HS-27A (cell line): ENCODE data around the gene ORAI2.
"Not testable (repeated sequence)": the region's sequence is repeated elsewhere in the genome, so short reads cannot be mapped to it uniquely, and the experiment has no call there.

Experiments used
- DNase-seq: peaks from one replicate; pipeline ENCODE4 v3.0.0-alpha.2; 2012; ENCODE audit warnings: low read depth, missing footprints

Gene ORAI2

DNA sequence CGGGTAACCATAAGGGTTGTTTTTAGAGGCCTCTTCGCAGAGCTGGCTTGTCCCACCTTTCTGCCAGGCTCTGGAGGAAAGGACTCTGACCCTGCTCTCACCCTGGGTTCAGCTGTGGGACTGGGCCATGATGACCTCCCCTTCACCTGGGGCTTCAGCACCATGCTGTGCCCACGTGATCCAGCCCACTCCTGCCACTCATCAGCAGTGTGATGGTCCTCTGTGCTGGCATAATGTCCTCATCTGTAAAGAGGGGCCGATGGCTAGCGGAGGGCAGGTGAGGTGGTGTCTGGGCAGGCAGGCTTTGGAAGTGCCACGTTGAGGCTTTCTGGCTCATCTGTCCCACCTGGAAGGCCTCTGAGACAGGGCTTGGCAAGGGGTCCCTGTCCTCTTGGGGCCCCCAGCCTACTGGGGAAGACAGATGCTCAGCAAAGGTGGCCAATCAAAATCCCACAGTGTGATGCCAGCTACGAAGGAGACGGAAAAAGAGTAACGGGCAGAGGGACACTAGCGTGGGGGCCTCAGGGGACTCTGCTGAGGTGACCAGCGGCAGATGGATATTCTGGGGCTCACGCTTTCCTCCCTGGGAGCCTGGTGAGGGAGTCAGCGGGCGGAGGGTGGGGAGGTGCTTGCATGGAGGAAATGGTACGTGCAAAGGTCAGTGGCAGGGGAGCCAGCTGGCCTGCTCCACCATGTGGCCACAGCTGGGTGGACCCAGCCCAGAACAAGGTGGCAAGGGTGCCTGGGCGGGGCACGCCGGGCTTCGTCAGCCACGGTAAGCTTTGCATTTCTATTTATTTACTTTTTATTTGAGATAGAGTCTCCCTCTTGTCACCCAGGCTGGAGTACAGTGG is 36.8 kb downstream of the ORAI2 start:
- no peak for DNase-seq

DNA sequence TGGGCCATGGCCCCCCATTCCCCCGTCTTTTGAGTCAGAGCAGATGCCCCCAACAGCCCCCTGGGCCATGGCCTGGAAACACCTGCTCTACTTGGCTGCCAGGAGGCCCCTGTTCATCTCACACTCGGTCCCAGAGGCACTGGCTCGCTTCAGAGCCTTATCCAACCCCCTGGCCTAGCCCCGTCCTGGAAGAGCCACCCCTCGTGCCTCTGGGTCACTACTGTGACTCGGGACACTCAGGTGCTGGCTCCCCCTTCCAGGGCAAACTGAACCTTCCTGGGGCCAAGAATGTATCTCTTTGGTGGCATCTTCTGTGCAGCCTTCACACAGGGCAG is 38.4 kb downstream of the ORAI2 start:
- DNase-seq = no peak

DNA sequence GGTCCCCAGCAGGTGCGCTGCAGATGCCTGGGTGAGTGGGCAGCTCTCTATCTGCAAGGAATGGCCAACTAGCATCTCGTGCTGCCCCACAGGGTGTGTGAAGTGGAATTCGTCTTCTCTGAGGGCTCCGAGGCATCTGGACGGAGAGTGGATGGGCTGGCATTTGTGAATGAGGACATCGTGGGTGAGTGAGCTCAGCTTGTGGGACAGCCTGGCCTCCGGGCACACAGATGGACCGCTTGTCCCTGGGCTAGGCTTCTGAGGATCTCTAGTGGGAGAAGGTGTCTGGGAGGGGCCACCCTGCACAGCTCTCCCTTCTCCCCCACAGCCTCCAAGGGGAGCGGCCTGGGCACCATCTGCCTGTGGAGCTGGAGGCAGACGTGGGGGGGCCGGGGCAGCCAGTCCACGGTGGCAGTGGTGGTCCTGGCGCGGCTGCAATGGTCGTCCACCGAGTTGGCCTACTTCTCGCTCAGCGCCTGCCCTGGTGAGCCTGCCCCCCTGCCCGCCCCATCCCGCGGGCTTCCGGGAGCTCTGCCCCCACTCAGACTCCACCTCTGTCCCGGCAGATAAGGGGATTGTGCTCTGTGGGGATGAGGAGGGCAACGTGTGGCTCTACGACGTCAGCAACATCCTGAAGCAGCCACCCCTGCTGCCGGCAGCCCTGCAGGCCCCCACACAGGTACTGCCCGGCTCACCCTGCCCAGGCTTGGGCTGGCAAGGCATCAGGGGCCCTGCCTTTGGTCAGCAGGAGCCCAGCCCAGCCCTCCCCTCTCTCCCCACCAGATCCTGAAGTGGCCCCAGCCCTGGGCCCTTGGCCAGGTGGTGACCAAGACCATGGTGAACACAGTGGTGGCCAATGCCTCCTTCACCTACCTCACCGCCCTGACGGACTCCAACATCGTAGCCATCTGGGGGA is 39.0 kb downstream of the ORAI2 start:
- no peak for DNase-seq

DNA sequence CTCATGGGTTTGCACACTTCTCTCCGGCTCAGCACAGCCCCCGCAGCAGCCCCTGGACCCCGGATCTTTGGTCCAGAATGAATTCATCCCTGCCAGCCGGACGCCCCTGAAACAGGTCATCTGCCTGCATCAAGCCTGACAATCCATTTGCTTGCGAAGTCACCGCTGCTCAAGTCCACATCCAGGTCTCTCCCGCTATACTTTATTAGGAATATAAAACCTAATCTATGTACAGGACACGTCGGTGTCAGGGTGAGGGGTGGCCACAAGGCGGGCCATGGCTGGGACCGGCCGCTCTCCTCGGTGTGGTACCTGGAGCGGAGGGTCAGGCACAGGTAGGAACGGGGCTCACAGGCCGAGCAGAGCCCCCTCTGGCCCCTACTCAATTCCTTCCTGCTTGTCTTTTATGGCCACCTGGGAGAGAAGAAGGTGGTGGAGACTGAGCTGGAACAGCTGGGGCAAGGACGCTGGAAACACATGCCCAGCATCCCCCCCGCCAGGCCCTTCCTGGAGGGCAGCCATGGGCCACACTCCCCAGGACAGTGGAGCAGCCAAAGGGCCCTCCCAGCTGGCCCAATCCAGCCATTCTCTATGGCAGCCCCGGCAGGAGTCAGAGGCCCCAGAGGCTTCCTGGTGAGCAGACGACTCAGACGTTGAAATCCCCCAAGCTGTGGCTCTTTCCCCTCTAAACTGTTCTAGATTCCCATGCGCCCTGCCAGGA is 40.1 kb downstream of the ORAI2 start:
- no peak for DNase-seq

DNA sequence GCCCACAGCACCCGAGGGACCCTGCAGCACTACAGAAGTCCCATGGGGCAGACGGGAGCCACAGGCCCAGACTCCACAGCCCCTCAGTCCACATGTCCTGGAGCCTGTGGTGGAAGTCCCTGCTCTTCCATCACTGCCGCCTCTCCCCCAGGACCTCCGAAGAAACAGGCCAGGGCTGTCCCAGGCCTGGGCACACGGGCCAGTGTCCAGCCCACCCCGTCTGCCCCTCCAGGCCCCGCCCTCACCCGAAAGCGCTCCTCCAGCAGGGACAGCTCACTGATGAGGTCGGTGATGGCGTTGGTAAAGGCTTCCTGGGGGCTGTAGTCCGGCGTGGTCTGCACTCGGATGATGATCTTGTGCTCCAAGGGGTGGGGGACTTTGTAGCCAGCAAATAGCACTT is 40.7 kb downstream of the ORAI2 start:
- not testable (repeated sequence) for DNase-seq

DNA sequence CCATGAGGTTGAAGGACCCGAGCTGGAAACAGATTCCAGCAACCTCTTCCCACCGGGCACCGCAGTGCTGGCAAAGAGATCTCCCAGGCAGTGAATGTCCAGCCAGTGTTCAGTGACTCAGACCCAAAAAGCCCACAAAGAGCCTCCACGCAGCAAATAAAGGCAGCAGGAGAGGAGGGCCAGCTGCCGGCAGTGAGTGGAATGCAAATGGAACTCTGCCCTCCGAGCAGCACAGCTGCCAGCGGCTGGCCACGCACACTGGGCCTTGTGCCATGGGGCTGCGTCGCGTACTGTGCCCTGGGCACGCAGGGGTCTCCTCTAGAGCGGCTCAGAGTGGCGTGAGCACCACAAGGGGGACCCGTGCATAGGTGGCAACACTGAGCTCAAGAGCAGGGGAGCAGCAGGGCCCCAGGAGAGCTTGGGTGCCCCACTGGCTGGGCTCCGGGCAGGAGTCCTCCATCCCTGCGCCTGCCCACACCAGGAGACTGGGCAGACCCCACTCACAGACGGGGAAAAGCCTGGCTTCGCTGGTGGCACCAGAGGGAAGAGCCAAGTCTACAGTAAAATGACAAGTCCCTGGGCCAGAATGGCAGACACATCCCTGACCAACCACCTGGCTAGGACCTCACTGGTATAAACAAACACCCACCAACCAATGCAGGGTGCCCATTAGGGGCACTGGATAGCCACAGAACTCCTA is 41.5 kb downstream of the ORAI2 start:
- not testable (repeated sequence) for DNase-seq

DNA sequence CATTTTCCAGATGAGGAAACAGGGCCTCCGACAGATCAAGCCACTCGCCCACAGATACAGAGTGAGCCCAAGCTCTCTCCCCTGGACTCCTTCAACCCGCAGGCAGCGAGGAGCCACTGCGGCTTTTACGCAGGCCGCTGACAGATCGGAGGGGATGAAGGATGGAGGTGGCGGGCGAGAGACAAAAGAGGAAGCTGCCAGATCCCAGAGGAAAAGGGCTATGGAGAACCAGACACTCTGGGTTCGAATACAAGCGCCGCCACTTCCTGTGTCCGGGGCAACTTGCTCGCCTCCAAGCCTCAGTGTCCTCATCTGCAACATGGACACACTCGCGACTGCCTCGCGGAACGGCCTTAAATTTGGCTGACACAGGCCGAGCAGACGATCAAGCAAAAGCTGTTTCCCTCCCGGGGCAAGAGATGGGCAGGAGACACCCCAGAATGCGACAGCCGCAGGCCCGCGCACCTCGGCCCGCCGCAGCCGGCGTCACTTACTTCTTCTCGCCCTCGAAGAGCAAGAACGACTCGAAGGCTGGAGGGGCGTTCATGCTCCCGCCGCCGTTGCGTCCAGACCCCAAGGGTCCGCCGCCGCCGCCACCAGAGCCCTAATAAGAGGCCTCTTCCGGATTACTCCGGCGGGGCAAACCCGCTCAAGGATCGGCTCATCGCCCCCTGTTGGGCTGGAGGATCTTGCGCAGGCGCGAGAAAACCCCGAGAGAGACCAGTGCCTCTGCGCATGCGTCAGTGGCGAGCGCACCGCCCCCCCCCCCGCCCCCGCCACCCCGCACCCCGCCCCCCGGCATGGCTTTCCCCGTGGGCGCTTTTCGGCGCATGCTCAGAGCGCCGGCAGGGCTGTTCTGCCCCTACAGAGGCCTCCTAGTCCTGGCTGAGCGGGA is 45.2 kb downstream of the ORAI2 start, which contains the start of gene POLR2J:
POLR2J (minus strand) TSS at position 609 of the 895 bp plus-strand sequence; CDS start at position 547, 62 bp downstream.
- DNase-seq = not testable (repeated sequence)

DNA sequence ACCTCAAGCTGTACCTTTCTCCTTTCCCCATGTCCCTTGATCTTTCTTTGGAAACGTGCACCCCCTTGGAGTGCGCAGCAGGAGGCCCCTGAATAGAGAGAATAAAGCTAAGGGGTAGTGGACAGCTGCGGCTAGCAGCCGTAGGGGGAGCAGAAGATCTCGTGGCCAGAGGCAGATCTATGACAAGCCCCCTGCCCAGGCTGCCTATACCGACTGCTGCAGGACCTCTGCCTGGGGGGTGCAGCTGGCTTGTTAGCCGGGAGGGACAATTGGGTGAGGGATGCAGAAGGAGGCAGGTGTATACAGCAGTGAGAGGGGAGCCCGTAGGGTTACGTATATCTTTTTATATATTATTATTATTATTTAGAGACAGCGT is 45.8 kb downstream of the ORAI2 start:
- DNase-seq = not testable (repeated sequence)

DNA sequence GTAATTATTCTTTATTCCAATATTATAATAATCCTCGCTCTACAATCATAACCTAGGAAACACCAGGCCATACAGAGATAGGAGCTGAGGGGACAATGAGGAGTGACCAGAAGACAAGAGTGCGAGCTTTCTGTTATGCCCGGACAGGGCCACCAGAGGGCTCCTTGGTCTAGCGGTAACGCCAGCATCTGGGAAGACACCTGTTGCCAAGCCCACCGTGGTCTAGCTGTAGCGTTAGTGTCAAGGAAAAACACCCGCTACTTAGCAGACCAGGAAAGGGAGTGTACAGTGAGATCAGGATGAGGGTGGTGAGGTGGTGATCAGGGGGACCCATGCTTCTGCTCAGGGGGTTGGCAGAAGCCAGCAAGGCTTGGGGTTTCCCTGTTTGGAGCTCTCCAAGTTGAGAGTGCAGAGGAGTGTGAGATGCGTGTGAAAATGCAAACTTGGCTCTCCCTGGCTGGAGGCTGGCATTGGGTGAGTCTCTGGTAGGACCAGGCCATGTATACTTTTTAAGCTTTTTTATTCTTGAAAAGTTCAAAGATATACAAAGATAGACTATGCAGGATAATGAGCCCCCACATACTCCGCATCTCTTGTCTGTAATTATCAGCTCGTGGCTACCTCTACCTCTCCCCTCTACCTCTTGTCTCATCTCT is 46.7 kb downstream of the ORAI2 start:
- not testable (repeated sequence) for DNase-seq

DNA sequence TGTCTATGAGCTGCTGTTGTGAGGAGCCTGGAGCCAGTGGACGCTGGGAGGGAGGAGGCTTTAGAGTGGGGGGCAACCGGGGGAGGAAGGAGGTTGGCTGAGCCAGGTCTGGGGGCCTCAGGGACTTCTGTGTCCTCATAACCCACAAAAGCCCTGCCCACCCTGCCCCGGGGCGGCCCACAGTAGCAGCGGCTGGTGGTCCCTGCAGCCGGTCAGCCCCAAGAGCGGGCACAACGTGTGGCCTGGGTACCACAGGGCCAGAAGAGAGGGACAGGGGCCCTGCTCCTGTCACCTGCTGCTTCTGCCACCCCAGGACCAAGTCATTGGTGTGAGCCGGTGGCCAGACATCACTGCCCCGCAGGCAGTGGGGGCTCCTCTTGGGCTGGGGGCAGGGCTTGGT is 48.6 kb downstream of the ORAI2 start:
- DNase-seq = not testable (repeated sequence)

DNA sequence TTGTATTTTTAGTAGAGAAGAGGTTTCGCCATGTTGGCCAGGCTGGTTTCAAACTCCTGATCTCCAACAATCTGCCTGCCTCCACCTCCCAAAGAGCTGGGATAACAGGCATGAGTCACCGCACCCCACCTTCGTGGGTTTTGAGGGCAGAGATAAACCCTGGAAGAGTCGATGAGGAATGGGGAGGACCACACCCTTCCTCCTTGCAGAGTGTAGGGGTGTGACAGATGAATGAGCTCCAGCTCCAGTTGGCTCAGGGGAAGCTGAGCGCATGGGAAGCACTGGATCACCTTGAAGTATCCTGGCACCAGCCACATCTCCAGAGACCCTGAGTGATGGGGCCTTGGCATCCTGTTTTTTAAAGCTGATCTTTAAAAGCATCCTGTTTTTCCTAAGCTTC is 50.9 kb downstream of the ORAI2 start:
- not testable (repeated sequence) for DNase-seq

DNA sequence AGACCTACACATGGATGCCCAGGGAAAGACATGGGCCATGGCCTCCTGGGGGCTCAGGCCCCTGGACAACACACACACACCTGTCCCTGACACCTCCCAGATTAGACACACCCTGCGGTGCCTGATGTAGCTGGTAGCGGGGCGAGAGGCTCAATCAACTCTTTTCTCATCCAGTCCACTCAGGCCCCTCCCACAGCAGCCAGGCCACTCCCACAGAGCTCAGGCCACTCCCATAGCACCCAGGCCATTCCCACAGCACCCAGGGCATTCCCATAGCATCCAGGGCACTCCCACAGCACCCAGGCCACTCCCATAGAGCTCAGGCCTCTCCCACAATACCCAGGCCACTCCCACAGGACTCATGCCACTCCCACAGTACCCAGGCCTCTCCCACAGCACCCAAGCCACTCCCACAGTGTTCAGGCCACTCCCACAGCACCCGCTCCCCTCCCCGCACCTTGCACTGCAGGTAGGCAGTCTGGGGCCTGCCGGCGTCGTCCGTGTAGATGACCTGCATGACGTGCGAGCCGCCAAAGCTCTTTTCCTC is 57.2 kb downstream of the ORAI2 start:
- not testable (repeated sequence) for DNase-seq

DNA sequence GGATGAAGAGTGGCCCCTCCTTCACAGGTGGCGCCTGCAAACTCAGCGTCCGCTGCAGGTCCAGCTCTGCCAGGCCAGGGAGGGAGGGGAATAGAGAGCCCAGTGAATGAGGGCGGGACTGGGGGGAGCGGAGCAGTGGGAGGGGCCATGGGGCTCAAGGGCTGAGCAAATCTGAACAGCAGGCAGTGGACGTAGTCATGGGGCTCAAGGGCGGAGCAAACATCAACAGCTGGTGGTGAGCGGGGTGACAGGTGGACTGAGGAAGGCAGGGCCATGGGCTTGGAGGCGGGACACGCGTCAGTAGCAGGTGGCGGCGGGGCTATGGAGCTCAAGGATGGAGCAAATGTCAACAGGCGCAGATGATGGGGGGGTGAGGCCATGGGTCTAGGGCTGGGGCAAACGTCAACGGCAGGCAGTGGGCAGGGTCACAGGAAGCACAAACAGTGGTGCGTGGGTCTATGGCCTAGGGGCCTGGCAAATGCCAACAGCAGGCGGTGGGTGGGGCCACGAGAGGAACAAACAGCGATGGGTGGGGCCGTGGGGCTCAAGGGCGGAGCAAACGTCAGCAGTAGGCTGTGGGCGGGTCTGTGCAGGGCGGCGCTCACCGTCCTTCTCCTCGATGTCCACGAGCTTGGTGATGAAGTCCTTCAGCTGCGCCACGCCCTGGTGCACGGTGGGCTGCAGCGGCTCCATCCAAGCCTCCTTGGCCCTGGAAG is 60.0 kb downstream of the ORAI2 start:
- DNase-seq = not testable (repeated sequence)

DNA sequence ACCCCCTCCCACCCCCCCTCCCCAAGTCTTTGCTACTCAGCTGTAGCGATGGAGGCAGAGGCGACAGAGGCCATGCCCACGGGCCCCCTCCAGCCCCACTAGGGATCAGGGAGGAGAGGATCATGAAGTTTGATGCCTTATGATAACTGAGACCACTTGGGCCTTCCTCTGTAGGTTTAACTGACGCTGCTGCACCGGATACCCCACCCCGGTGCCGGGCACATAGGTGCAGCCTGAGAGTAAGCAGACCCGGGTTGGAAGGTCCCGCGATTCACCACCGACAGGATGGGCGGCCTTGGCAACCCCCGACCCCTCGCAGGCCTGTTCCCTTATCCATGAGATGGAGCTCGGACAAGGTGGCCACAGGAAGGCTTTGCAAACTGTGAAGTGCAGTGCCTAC is 60.7 kb downstream of the ORAI2 start:
- not testable (repeated sequence) for DNase-seq

DNA sequence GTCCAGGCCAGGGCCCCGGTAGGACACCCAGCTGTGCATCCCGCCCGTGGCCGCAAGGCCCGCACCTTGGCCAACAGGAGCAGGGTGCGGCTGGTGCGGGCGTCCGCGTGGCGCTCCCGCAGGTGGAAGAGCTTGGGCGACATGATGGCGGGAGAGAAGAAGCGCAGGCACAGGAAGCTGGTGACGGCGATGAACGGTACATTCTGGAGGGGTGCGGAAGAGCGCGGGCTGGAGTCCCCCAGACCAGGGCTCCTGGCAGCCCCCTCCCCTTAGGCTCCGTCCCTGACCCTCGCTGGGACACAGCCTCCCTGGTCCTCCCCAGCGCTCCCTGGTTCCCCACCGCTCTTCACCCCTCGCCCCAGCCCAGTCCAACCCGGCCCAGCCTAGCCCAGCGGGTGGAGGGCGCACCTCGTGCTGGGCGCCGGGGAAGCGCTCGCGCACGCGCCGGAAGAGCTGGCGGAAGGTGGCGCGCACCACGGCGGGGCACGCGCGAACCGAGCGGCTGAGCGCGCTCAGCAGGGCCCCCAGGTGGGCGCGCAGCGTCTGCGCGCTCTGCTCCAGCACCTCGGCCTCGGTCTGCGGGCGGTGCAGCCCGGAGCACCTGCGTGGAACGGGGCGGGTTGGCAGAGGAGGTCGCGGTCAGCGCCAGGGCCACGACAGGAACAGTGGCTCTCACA is 61.2 kb downstream of the ORAI2 start:
- DNase-seq = not testable (repeated sequence)

DNA sequence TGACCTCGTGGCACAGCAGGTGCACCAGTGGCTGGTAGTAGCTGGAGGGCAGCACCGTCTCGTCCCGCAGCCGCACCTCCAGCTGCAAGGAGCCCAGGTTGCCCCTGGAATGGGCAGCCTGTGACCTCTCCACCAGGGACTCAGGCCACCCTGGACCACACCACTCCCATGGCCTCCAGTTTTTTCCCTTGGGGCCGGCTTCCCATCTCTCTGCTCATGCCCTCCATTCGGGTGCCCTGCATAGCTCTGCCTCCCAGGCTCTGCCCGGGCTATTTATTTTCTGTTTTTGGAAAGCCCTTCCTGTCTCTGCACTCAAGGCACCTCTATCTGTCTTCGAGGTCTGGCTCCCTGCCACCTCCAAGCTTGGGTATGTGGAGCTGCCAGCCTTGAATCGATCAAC is 63.5 kb downstream of the ORAI2 start:
- DNase-seq = not testable (repeated sequence)

DNA sequence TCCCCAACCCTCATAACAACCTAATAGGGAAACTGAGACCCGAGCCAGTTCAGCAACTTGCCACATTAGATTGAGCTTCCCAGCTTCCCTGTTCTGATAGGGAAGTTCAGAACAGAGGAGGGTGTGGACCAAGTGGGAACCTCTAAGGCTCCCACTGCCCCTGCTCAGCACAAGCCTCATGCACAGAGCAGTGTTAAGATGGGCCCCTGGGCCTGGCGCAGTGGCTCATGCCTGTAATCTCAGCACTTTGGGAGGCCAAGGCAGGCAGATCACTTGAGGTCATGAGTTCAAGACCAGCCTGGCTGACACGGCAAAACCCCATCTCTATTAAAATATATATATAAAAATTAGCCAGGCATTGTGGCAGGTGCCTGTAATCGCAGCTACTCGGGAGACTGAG is 63.9 kb downstream of the ORAI2 start:
- DNase-seq = not testable (repeated sequence)

DNA sequence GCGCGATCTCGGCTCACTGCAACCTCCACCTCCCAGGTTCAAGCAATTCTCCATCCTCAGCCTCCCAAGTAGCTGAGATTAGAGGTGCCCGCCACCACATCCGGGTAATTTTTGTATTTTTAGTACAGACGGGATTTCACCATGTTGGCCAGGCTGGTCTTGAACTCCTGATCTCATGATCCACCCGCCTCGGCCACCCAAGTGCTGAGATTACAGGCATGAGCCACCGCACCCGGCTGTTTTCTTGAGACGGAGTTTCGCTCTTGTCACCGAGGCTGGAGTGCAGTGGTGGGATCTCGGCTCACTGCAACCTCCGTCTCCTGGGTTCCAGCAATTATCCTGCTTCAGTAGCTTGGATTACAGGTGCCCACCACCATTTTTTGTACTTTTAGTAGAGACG is 64.9 kb downstream of the ORAI2 start:
- not testable (repeated sequence) for DNase-seq
